Prostate gland (tissue), 2 donors: Measurements from ENCODE around the gene UCP2.

Source experiments
- POLR2A ChIP-seq: fragments of 450-650 bp; IDR thresholded peaks from one replicate; pipeline ENCODE4 v1.6.1; 2016; ENCODE audit warnings: antibody characterized with exemption, mild to moderate bottlenecking
- TF ChIP-seq, protein P1 (sequence below), 4 experiments: fragments of 200-600 bp in 2 of 4; fragments of 450-650 bp in 2 of 4; sonication (generic) in 2 of 4; IDR thresholded peaks; 1 replicate in 3 of 4; 2 replicates in 1 of 4; pipeline ENCODE4 v1.5.1; 2016 to 2019; ENCODE audit warnings: antibody characterized with exemption in 4 of 4, mild to moderate bottlenecking in 2 of 4, moderate library complexity in 2 of 4

DNA sequence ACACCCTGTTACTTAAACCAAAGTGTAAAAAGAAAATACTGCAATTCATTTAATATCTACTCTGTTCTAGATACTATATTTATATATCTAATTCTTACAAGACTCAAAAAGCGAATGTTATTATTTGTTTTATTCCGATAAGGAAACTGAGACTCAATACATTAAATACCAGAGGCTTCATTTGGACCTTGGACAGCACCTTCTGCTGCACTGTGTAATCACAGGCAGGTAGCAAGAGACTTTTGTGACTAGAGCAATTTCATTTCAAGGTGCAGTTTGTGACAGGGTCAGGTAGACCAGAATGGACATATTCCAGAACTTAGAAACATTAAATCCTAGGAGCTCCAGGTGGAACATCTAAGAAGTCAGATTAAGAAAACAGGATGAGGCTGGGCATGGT, 53.3 kb downstream of the UCP2 start:
- TF ChIP-seq, protein P1, sequence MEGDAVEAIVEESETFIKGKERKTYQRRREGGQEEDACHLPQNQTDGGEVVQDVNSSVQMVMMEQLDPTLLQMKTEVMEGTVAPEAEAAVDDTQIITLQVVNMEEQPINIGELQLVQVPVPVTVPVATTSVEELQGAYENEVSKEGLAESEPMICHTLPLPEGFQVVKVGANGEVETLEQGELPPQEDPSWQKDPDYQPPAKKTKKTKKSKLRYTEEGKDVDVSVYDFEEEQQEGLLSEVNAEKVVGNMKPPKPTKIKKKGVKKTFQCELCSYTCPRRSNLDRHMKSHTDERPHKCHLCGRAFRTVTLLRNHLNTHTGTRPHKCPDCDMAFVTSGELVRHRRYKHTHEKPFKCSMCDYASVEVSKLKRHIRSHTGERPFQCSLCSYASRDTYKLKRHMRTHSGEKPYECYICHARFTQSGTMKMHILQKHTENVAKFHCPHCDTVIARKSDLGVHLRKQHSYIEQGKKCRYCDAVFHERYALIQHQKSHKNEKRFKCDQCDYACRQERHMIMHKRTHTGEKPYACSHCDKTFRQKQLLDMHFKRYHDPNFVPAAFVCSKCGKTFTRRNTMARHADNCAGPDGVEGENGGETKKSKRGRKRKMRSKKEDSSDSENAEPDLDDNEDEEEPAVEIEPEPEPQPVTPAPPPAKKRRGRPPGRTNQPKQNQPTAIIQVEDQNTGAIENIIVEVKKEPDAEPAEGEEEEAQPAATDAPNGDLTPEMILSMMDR (IDR thresholded peaks at IDR 0.05) = no peak
- TF ChIP-seq POLR2A = no peak
